GM12878 (cell line): ENCODE measurements around the gene LETM1. TPM values are rescaled to one million over a fixed set of nuclear protein-coding genes. Genes with fewer than 3 reads are reported as not detected.

Experiments used
- ATF3 ChIP-seq: IDR thresholded peaks from 2 replicates; pipeline ENCODE4 v1.6.1; 2011; ENCODE audit warnings: low read depth, mild to moderate bottlenecking, low read length, moderate library complexity, borderline replicate concordance; ENCODE audit errors: extremely low read depth
- CTCF ChIP-seq, 3 experiments: IDR thresholded peaks in 2 of 3; conservative IDR thresholded peaks in 1 of 3; 2 replicates each; pipeline ENCODE4 v1.5.1; 2011; ENCODE audit warnings: low read depth in 3 of 3, low read length in 3 of 3, mild to moderate bottlenecking in 3 of 3, control low read depth in 2 of 3, moderate library complexity in 2 of 3, inconsistent platforms in 1 of 3, mixed read lengths in 1 of 3; ENCODE audit not compliant: control insufficient read depth in 2 of 3, insufficient read depth in 1 of 3; ENCODE audit errors: extremely low read depth in 1 of 3
- DPF2 ChIP-seq: fragments of 450-650 bp; IDR thresholded peaks from 2 replicates; pipeline ENCODE4 v1.6.1; 2017; ENCODE audit warnings: mild to moderate bottlenecking
- NKRF ChIP-seq: fragments of 450-650 bp; conservative IDR thresholded peaks from 2 replicates; pipeline ENCODE4 v1.6.1; 2017; ENCODE audit warnings: mild to moderate bottlenecking, moderate library complexity
- NR2C1 ChIP-seq: fragments of 450-650 bp; IDR thresholded peaks from 2 replicates; pipeline ENCODE4 v1.6.1; 2017; ENCODE audit warnings: antibody characterized with exemption, mild to moderate bottlenecking, moderate library complexity
- NR2F1 ChIP-seq: fragments of 450-650 bp; conservative IDR thresholded peaks from 2 replicates; pipeline ENCODE4 v1.6.1; 2017; ENCODE audit warnings: mild to moderate bottlenecking
- NRF1 ChIP-seq: conservative IDR thresholded peaks from 2 replicates; pipeline ENCODE4 v1.6.1; 2011; ENCODE audit warnings: mild to moderate bottlenecking, low read depth, low read length, improper control_type of control experiment
- PAX5 ChIP-seq: IDR thresholded peaks from 2 replicates; pipeline ENCODE4 v1.6.1; 2011; ENCODE audit warnings: low read depth, low read length, borderline replicate concordance
- RB1 ChIP-seq: fragments of 450-650 bp; formaldehyde crosslinking; IDR thresholded peaks from 2 replicates; pipeline ENCODE4 v1.6.1; 2017; ENCODE audit warnings: mild to moderate bottlenecking, borderline replicate concordance
- SPI1 ChIP-seq: IDR thresholded peaks from 2 replicates; pipeline ENCODE4 v1.6.1; 2011; ENCODE audit warnings: low read depth, mild to moderate bottlenecking, low read length, moderate library complexity, borderline replicate concordance; ENCODE audit not compliant: insufficient read depth
- STAT1 ChIP-seq: fragments of 450-650 bp; conservative IDR thresholded peaks from 2 replicates; pipeline ENCODE4 v1.6.1; 2014; ENCODE audit warnings: antibody characterized with exemption, mild to moderate bottlenecking
- USF2 ChIP-seq: IDR thresholded peaks from 2 replicates; pipeline ENCODE4 v1.6.1; 2011; ENCODE audit warnings: low read depth, low read length, improper control_type of control experiment, borderline replicate concordance
- ZNF592 ChIP-seq: fragments of 450-650 bp; IDR thresholded peaks from 2 replicates; pipeline ENCODE4 v1.6.1; 2017; ENCODE audit warnings: mild to moderate bottlenecking, moderate library complexity
- ZNF687 ChIP-seq: fragments of 450-650 bp; IDR thresholded peaks from 2 replicates; pipeline ENCODE4 v1.6.1; 2017; ENCODE audit warnings: mild to moderate bottlenecking, moderate library complexity
- polyA plus RNA-seq, 11 experiments: library from polyadenylated mRNA; depleted of rRNA in 4 of 11; unstranded in 6 of 11; stranded (reverse) in 5 of 11; fragments of >200 nt; fragmentation: Nextera tagmentation in 4 of 11; fragmentation: Illumina TruSeq in 1 of 11; extraction: Ambion mirVana in 4 of 11; extraction: Trizol in 1 of 11; gene quantifications; 1 replicate in 1 of 11; 2 replicates in 10 of 11; pipeline versions ENCODE4 v1.2.1 to v1.2.3, GENCODE V29; 2011 to 2016; ENCODE audit warnings: inconsistent platforms in 2 of 11, missing spikeins in 2 of 11, low read depth in 1 of 11
- total RNA-seq, 4 experiments: library from RNA; depleted of rRNA in 3 of 4; stranded (reverse); fragments of >200 nt in 3 of 4; fragmentation: Illumina TruSeq in 1 of 4; extraction: Trizol in 1 of 4; gene quantifications; 2 replicates each; pipeline versions ENCODE4 v1.2.1 to v1.2.3, GENCODE V29; 2013 to 2021

LETM1 gene
- total and polyA plus RNA-seq, 10 of the 15 experiments (the other 5 are each of a cell fraction or from before 2014, with no cell fraction given) = 2.6 to 65.2 (median 30.2) TPM

- TF ChIP-seq CTCF (IDR thresholded peaks at IDR 0.05 in 2 of 3, conservative IDR thresholded peaks at IDR 0.05 in 1 of 3; ENCODE audit: control insufficient read depth in 2 of 3, extremely low read depth in 1 of 3, insufficient read depth in 1 of 3, low read depth in 3 of 3, low read length in 3 of 3) (no peak), USF2 (no peak), SPI1 (no peak; the same call in 1 of the 2 replicates), STAT1 (no peak), PAX5 (peak; percentile 10; the same call in 1 of the 2 replicates), NR2C1 (peak; percentile 31; the same call in 1 of the 2 replicates), ZNF687 (peak; percentile 73), ATF3 (no peak), RB1 (peak; percentile 97; the same call in 1 of the 2 replicates), DPF2 (peak; percentile 90), NR2F1 (peak; percentile 61), NRF1 (no peak), NKRF (peak; percentile 73), ZNF592 (no peak)
Observed at GRCh38 chr4:1870578-1871443, 14.9 kb upstream of the LETM1 start, which contains the start of gene NSD2 (continued).
